ENCODE results near the gene AKAP17A.

DNA sequence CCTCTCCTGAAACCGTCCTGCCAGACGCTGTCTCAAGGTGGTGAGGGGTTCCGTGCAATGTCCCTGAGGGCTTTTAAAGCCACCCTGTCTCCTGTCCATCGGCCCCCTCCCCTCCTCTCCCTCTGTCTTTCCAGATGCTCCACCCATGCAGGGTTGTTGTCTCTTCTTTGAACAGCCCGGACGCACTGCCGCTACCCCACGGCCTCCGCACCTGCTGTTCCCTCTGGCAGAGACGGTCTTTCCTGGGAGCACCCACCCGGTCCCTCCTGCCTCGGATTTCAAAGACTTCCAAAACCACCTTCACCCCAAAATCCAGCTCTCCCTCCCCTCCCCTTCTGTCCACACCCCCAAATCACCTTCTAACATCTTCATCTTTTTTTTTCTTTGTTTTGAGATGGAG is 19.3 kb downstream of the AKAP17A start:
- TF ChIP-seq, protein P1, sequence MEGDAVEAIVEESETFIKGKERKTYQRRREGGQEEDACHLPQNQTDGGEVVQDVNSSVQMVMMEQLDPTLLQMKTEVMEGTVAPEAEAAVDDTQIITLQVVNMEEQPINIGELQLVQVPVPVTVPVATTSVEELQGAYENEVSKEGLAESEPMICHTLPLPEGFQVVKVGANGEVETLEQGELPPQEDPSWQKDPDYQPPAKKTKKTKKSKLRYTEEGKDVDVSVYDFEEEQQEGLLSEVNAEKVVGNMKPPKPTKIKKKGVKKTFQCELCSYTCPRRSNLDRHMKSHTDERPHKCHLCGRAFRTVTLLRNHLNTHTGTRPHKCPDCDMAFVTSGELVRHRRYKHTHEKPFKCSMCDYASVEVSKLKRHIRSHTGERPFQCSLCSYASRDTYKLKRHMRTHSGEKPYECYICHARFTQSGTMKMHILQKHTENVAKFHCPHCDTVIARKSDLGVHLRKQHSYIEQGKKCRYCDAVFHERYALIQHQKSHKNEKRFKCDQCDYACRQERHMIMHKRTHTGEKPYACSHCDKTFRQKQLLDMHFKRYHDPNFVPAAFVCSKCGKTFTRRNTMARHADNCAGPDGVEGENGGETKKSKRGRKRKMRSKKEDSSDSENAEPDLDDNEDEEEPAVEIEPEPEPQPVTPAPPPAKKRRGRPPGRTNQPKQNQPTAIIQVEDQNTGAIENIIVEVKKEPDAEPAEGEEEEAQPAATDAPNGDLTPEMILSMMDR (IDR thresholded peaks at IDR 0.05), result no peak
- TF ChIP-seq EP300 (IDR thresholded peaks at IDR 0.05), result no peak
- TF ChIP-seq POLR2A (IDR thresholded peaks at IDR 0.05), result no peak
- no peak for TF ChIP-seq POLR2AphosphoS5 (IDR thresholded peaks at IDR 0.05)
